Muscle layer of duodenum (tissue), 2 donors: ENCODE results near the gene FBXO33.

Source experiments
- H3K27ac ChIP-seq: one replicate; pipeline ENCODE4 v1.7.0; 2013; ENCODE audit warnings: mild to moderate bottlenecking, low read length
- H3K27me3 ChIP-seq: one replicate; pipeline ENCODE4 v1.7.0; 2013; ENCODE audit warnings: low read depth, mild to moderate bottlenecking, control low read depth, low read length
- H3K36me3 ChIP-seq, 2 donors: one replicate each; pipeline ENCODE4 v1.7.0; 2013; ENCODE audit warnings: low read length in 2 of 2, control low read depth in 1 of 2, mild to moderate bottlenecking in 1 of 2; ENCODE audit not compliant: insufficient read depth in 2 of 2, control insufficient read depth in 1 of 2
- H3K4me1 ChIP-seq, 2 donors: one replicate each; pipeline ENCODE4 v1.7.0; 2013; ENCODE audit warnings: low read length in 2 of 2, mild to moderate bottlenecking in 2 of 2, control low read depth in 1 of 2, moderate library complexity in 1 of 2; ENCODE audit not compliant: insufficient read depth in 2 of 2, control insufficient read depth in 1 of 2
- H3K4me3 ChIP-seq, 2 donors: one replicate each; pipeline ENCODE4 v1.7.0; 2013; ENCODE audit warnings: low read length in 2 of 2, low read depth in 1 of 2, mild to moderate bottlenecking in 1 of 2
- H3K9me3 ChIP-seq, 2 donors: one replicate each; pipeline ENCODE4 v1.7.0; 2013; ENCODE audit warnings: low read length in 2 of 2, control low read depth in 1 of 2, mild to moderate bottlenecking in 1 of 2; ENCODE audit not compliant: control insufficient read depth in 1 of 2
- donor health status: healthy.

FBXO33 gene

DNA sequence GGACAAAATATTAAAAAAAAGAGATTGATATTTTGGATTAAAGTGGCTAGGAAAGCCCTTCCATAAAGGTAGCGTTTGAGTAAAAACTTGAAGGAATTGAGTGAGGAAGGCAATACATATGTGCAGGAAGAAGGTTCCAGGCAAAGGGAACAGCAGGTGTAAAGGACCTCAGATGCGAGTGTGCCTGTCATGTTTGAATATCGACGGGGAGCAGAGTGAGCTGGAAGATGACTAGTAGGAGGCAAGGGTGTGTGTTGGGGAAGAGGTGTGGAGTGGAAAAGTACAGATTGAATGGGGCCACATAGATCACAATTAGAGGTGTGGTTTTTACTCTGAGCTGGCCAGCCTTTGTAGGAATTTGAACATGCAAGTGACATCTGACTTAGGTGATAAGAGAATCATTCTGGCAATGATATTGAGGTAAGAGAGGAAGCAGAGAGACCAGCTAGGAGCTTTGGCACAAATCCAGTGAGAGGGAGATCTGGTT is 15.0 kb upstream of the FBXO33 start:
- no peaks in the 10 kb centered on the region for H3K4me1 ChIP-seq
- H3K36me3 ChIP-seq = no peaks in the 10 kb centered on the region
- H3K9me3 ChIP-seq = no peaks in the 10 kb centered on the region
- H3K4me3 ChIP-seq = no peak overlapping the region
- no peak overlapping the region for H3K27ac ChIP-seq
- no peaks in the 10 kb centered on the region for H3K27me3 ChIP-seq

DNA sequence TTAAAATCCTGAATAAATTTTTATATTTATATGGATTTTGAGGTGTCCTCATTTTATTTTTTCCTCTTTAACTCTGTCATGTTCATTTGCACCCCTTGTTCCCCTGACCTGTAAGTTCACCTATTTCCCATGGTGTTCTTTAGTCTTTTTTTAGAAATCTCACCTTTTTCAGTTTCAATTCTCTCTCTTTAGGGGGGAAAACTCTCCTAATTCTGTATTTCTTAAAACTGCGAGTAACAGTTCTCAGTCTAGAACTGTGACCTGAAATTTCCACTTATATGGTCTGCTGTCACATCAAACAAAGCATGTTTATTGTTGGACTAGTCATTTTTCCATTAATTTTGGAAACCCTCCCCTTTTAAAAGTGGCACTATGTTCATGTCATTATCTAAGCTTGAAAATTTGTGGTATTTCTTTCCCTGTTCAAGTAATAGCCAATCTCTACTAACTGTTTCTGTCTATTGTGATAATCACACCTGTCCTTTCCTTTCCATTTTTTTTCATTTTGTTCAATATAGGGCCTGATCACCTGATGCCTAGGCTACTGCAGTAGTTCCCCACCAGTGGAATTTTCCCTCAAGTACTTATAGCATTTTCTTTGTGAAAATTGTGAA is 14.0 kb upstream of the FBXO33 start:
- Histone ChIP-seq H3K27ac (no peak overlapping the region), H3K4me3 (no peak overlapping the region), H3K4me1 (no peaks in the 10 kb centered on the region), H3K36me3 (no peaks in the 10 kb centered on the region), H3K27me3 (no peaks in the 10 kb centered on the region), H3K9me3 (no peaks in the 10 kb centered on the region)

DNA sequence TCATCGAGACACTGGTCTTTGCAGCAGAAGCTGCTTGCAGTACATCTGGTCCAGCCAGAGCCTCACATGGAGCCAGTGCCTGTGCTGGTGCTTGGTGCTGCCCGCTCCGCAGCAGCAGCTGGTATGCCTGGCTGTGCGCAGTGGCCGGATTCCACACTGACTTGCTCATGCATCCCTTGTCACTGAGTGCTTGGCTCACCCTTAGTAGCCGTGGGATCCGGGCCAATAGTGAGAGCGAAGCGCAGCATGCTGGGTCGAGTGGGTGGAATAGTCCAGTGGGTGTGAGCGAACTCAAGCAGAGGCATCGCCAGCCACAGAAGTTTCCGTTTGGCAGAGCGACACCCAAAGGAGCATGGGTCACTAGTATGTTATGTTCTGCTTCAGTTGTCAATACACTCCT is 10.1 kb upstream of the FBXO33 start:
- Histone ChIP-seq H3K4me1 (no peaks in the 10 kb centered on the region), H3K36me3 (no peaks in the 10 kb centered on the region), H3K27ac (no peak overlapping the region), H3K27me3 (no peaks in the 10 kb centered on the region), H3K9me3 (no peaks in the 10 kb centered on the region), H3K4me3 (no peak overlapping the region)

- H3K4me1 ChIP-seq = no peaks in the 10 kb centered on the region
- H3K9me3 ChIP-seq = no peaks in the 10 kb centered on the region
- no peaks in the 10 kb centered on the region for H3K27me3 ChIP-seq
- no peak overlapping the region for H3K27ac ChIP-seq
- no peaks in the 10 kb centered on the region for H3K36me3 ChIP-seq
- H3K4me3 ChIP-seq = no peak overlapping the region
Measured at GRCh38 chr14:39441805-39442204, 9.6 kb upstream of the FBXO33 start.

DNA sequence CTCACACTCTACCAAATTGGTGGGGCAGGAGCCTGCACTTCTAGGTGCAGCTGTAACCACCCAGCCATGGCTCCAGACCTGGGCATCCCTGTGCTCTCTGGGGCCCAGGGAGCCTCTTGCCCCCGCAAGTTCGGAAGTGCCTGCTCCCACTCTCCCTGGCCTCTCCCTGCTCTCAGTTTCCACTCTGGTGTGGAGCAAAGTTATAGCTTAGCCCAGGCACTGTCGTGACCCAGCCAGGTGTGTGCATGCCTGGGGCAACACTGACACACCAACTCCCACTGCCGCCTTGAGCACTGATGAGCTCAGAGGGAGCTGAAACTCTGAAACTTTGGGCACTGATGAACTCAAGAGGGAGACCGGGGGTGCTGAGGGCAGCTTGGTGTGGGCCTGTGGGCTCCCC is 8.7 kb upstream of the FBXO33 start:
- H3K4me1 ChIP-seq = no peaks in the 10 kb centered on the region
- no peak overlapping the region for H3K27ac ChIP-seq
- no peaks in the 10 kb centered on the region for H3K9me3 ChIP-seq
- H3K36me3 ChIP-seq = no peaks in the 10 kb centered on the region
- no peak overlapping the region for H3K4me3 ChIP-seq
- H3K27me3 ChIP-seq = no peaks in the 10 kb centered on the region

GRCh38 chr14:39435241-39435640 is 3.0 kb upstream of the FBXO33 start:
- Histone ChIP-seq H3K27me3 (no peaks in the 10 kb centered on the region), H3K36me3 (no peaks in the 10 kb centered on the region), H3K27ac (no peak overlapping the region), H3K4me1 (peaks cover 2 to 4% of the 10 kb centered on the region in 2 donors), H3K9me3 (no peaks in the 10 kb centered on the region), H3K4me3 (no peak overlapping the region)

- no peaks in the 10 kb centered on the region for H3K27me3 ChIP-seq
- H3K27ac ChIP-seq = no peak overlapping the region
- H3K4me1 ChIP-seq = peaks cover 11% of the 10 kb centered on the region in 2 donors
- H3K4me3 ChIP-seq = no peak overlapping the region
- H3K36me3 ChIP-seq = no peaks in the 10 kb centered on the region
- no peaks in the 10 kb centered on the region for H3K9me3 ChIP-seq
Measured at GRCh38 chr14:39434401-39434800, 2.2 kb upstream of the FBXO33 start.

DNA sequence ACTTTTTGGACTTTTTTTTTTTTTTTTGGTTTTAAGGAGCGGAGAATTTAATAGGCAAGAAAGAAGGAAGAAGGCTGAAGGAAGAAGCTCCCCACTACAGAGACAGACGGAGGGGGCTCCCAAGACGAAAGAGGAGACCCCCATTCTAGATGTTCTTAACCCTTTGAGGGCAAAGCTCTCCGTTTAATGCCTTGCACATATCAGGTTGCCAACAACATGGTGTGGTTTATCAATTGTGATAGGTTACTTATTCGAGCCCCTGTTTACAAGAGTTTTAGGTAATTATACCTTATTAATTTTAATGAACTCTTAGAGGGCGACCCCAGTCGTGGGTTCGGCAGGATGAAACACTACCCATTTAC is 1.2 kb upstream of the FBXO33 start:
- Histone ChIP-seq H3K36me3 (no peaks in the 10 kb centered on the region), H3K27ac (peak overlapping the region; percentile 80), H3K9me3 (no peaks in the 10 kb centered on the region), H3K4me1 (peaks cover 11 to 20% of the 10 kb centered on the region in 2 donors), H3K4me3 (peak overlapping the region; percentile 64 to 69), H3K27me3 (no peaks in the 10 kb centered on the region)

DNA sequence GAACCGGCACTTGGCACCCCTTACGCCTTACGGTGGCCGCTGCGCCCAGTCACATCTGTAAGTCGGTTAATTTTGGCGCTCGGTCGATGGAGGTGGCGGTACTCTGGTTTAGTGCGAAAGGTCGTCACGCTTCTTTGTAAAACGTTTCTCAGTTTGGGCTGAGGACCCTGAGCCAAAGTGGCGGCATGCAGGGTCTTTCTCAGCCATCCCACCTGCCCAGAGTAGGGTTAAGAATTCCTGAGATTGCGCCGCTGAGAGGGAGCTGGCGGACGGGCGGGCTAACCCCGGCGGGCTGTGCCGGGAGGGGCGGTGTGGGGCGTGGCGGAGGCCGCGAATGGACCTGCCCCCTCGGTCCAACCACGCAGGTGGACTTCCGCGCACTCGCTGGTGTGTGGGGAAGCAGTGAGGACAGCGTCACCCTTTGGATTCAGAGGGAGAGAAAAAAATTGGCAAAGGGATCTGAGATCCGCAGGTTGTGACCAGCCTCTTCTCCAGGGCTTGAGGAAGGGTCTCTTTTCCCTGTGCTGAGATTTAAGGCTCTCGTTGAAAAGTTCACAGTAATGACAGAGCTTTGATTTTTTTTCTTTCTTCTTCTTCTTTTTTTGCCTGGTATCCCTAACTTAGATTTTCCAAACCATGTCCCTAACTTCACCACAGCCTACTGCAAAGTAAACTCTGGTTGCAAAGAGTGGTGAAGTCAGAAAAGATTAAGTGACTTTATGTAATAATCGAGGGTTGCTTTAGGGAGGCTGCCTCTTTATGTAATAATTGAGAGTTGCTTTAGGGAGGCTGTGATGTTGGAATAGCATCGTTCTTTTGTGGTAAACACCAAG is 602 bp upstream of the FBXO33 start:
- Histone ChIP-seq H3K9me3 (no peaks in the 10 kb centered on the region), H3K4me3 (peak overlapping the region; percentile 64 to 69), H3K36me3 (no peaks in the 10 kb centered on the region), H3K27ac (peak overlapping the region; percentile 80), H3K4me1 (peaks cover 11 to 26% of the 10 kb centered on the region in 2 donors), H3K27me3 (no peaks in the 10 kb centered on the region)

DNA sequence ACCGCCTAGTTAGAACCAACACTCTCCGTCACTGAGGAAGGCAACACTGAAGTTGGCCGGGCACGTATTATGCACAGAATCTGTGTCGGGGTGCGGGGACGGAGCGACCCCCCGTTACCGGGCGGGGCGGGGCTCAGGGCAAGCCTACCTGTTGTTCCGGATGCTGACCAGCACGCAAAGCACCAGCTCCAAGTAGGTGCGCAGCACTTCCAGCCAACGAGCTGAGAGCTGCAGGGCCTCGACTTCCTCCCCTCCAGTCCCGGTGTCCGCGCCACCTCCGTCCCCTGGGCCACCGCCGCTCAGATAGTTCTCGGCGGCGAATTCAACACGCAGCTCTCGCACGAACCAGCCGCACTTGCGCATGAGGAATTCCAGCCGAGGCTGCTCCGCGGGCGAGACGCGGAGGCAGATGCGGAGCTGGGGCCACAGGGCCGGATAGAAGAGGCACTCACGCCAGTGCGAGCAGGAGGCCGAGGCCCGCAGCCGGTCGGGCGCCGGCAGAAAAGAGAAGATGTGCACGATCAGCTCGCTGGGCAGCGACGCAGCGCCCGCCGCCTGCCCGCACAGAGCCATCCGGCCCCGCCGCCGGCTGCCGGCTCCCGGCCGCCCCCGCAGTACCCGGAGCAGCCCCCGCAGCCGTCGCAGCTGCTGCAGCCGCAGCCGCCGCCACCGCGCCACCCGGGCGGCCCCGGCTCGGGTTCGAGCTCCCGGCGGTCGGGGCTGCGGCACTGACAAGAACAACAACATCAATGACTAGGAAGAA is 636 bp downstream of the FBXO33 start:
- Histone ChIP-seq H3K27ac (peak overlapping the region; percentile 97), H3K9me3 (no peaks in the 10 kb centered on the region), H3K4me3 (peak overlapping the region; percentile 84 to 99), H3K4me1 (peaks cover 11 to 36% of the 10 kb centered on the region in 2 donors), H3K27me3 (no peaks in the 10 kb centered on the region), H3K36me3 (no peaks in the 10 kb centered on the region)

GRCh38 chr14:39430762-39431415 is 1.3 kb downstream of the FBXO33 start:
- H3K4me3 ChIP-seq = peak overlapping the region; percentile 84 to 99
- no peaks in the 10 kb centered on the region for H3K9me3 ChIP-seq
- H3K27ac ChIP-seq = peak overlapping the region; percentile 74
- H3K4me1 ChIP-seq = peaks cover 11 to 41% of the 10 kb centered on the region in 2 donors
- no peaks in the 10 kb centered on the region for H3K36me3 ChIP-seq
- no peaks in the 10 kb centered on the region for H3K27me3 ChIP-seq
